Kidney capillary endothelial cell (primary cell): ENCODE measurements around the gene PLEKHO2.
"Not testable (repeated sequence)": the region's sequence is repeated elsewhere in the genome, so short reads cannot be mapped to it uniquely, and the experiment has no call there.

Experiments used
- DNase-seq: peaks from one replicate; pipeline ENCODE4 v3.0.0-alpha.2; 2018; ENCODE audit warnings: low spot score

The PLEKHO2 gene

GRCh38 chr15:64841344-64842095 lies at the start of gene PLEKHO2:
TSS of gene PLEKHO2 (plus strand) at chr15:64841915. CDS start at chr15:64842017, 102 bp downstream.
- DNase-seq: peak; percentile 91

- DNase-seq: no peak
These were observed 49.4 kb upstream of the PLEKHO2 start for GRCh38 chr15:64792282-64792681.

GRCh38 chr15:64795299-64795698 lies 46.4 kb upstream of the PLEKHO2 start:
- DNase-seq: not testable (repeated sequence)

- DNase-seq: not testable (repeated sequence)
These were observed 45.8 kb upstream of the PLEKHO2 start for GRCh38 chr15:64795921-64796320.

- not testable (repeated sequence) for DNase-seq
These were observed 42.8 kb upstream of the PLEKHO2 start for GRCh38 chr15:64798905-64799304.

GRCh38 chr15:64800476-64800875 lies 41.2 kb upstream of the PLEKHO2 start:
- no peak for DNase-seq

- no peak for DNase-seq
These were observed 38.2 kb upstream of the PLEKHO2 start for GRCh38 chr15:64803526-64803925.

GRCh38 chr15:64804619-64805018 lies 37.1 kb upstream of the PLEKHO2 start:
- no peak for DNase-seq

- DNase-seq: no peak
These were observed 35.2 kb upstream of the PLEKHO2 start for GRCh38 chr15:64806509-64806908.

- DNase-seq: no peak
These were observed 34.5 kb upstream of the PLEKHO2 start for GRCh38 chr15:64807051-64807749.

GRCh38 chr15:64807751-64808222 lies 33.9 kb upstream of the PLEKHO2 start:
- DNase-seq: no peak

GRCh38 chr15:64808785-64809453 lies 32.8 kb upstream of the PLEKHO2 start:
- no peak for DNase-seq

- DNase-seq: peak; percentile 60
These were observed 31.8 kb upstream of the PLEKHO2 start for GRCh38 chr15:64809649-64810496.

GRCh38 chr15:64810497-64811326 lies 31.0 kb upstream of the PLEKHO2 start:
- no peak for DNase-seq

GRCh38 chr15:64813075-64813474 lies 28.6 kb upstream of the PLEKHO2 start:
- DNase-seq: no peak

GRCh38 chr15:64814283-64814682 lies 27.4 kb upstream of the PLEKHO2 start:
- not testable (repeated sequence) for DNase-seq

- not testable (repeated sequence) for DNase-seq
These were observed 26.8 kb upstream of the PLEKHO2 start for GRCh38 chr15:64814965-64815364.

- DNase-seq: no peak
These were observed 25.3 kb upstream of the PLEKHO2 start for GRCh38 chr15:64816452-64816851.

GRCh38 chr15:64824929-64825430 lies 16.7 kb upstream of the PLEKHO2 start:
- no peak for DNase-seq

GRCh38 chr15:64825431-64826294 lies 16.1 kb upstream of the PLEKHO2 start, which contains the start of gene PIF1:
TSS of gene PIF1 (minus strand) at chr15:64825647. CDS start at chr15:64824335, 1,312 bp downstream.
- peak; percentile 97 for DNase-seq
